ENCODE results near the gene KCNK17. TPM values are rescaled to one million over a fixed set of nuclear protein-coding genes. Genes with fewer than 3 reads are reported as not detected.
A peak's percentile ranks its signal among the peaks of the same experiment; 100 is the strongest.

KCNK17 gene
- total RNA-seq, 1 experiment from 2014 or later, result 1.2 TPM

- peak; percentile 63 for DNase-seq
- H2BK120ac ChIP-seq (ENCODE audit: low read depth, low read length, poor library complexity, severe bottlenecking), result no peak overlapping the region
- H3K9me3 ChIP-seq (ENCODE audit: control insufficient read depth, low read depth, low read length), result no peaks in the 10 kb centered on the region
- no peak overlapping the region for H4K5ac ChIP-seq (ENCODE audit: insufficient read length, low read depth, low read length)
- no peak overlapping the region for H2AFZ ChIP-seq (ENCODE audit: low read length)
- peak overlapping the region; percentile 36 for H3K14ac ChIP-seq (ENCODE audit: insufficient read depth, low read length)
- H3K9ac ChIP-seq (ENCODE audit: extremely low read depth, insufficient read length, low read length), result no peak overlapping the region
- 0 out of 2 replicates have a peak, but pooled peaks cover 1% of the 10 kb centered on the region for H3K27me3 Mint-ChIP-seq (ENCODE audit: low read depth)
- no peaks in the 10 kb centered on the region for H3K4me1 ChIP-seq (ENCODE audit: insufficient read depth, low read length)
- H3K56ac ChIP-seq (ENCODE audit: insufficient read length, low read depth, low read length), result no peak overlapping the region
- peak overlapping the region; percentile 6 for H3K18ac ChIP-seq (ENCODE audit: insufficient read length, low read depth, low read length)
- no peaks in the 10 kb centered on the region for H3K23me2 ChIP-seq (ENCODE audit: insufficient read length, low read depth, low read length, poor library complexity, severe bottlenecking)
- no peak overlapping the region for H2BK5ac ChIP-seq (ENCODE audit: insufficient read length, low read length)
- TF ChIP-seq CTCF (conservative IDR thresholded peaks at IDR 0.05), result no peak
- H3K4me2 ChIP-seq (ENCODE audit: insufficient read depth, insufficient read length, low read length), result no peak overlapping the region
- no peak overlapping the region for H2BK20ac ChIP-seq (ENCODE audit: low read depth, low read length, poor library complexity, severe bottlenecking)
- H3K9me3 Mint-ChIP-seq, result peaks cover 0 to 4% of the 10 kb centered on the region in 2 experiments; a peak in 3 of 5 replicates
- no peak overlapping the region for H3K23ac ChIP-seq (ENCODE audit: insufficient read length, low read depth, low read length)
- H3K4ac ChIP-seq (ENCODE audit: low read depth, low read length), result no peak overlapping the region
- no CpG with 5 or more reads among the region's 7 CpGs for WGBS (ENCODE audit: extremely low coverage, insufficient read length, low lambda C conversion rate)
- no peak overlapping the region for H2BK15ac ChIP-seq (ENCODE audit: low read depth, low read length)
- no peaks in the 10 kb centered on the region for H3K27me3 ChIP-seq (ENCODE audit: insufficient read depth, low read length)
- H4K91ac ChIP-seq (ENCODE audit: insufficient read length, low read depth, low read length), result no peak overlapping the region
- H3K4me3 Mint-ChIP-seq, result no peak overlapping the region
- no peaks in the 10 kb centered on the region for H4K20me1 ChIP-seq (ENCODE audit: control insufficient read depth, insufficient read depth, insufficient read length)
- H4K8ac ChIP-seq (replicated peaks; ENCODE audit: insufficient read length, low read depth, low read length), result no peak overlapping the region
- no peak overlapping the region; a peak in 1 of 7 replicates for H3K27ac Mint-ChIP-seq
- no peaks in the 10 kb centered on the region for H3K79me1 ChIP-seq (ENCODE audit: insufficient read depth, low read depth, low read length, poor library complexity, severe bottlenecking)
- H3T11ph ChIP-seq (ENCODE audit: low read length), result no peak overlapping the region
- no peaks in the 10 kb centered on the region for H3K79me2 ChIP-seq (ENCODE audit: insufficient read depth, low read length)
- H3K27ac ChIP-seq (ENCODE audit: insufficient read length, low read depth, low read length), result no peak overlapping the region
- H2BK12ac ChIP-seq (ENCODE audit: insufficient read length, low read depth, low read length), result no peak overlapping the region
- H2AK5ac ChIP-seq (ENCODE audit: insufficient read length, low read length), result no peak overlapping the region
- peaks cover 0 to 5% (median 0%) of the 10 kb centered on the region in 3 experiments; a peak in 2 of 7 replicates for H3K36me3 Mint-ChIP-seq (ENCODE audit: insufficient read depth in 1 of 3, low read depth in 3 of 3)
- H3K4me1 Mint-ChIP-seq, result peaks cover 25 to 34% of the 10 kb centered on the region in 2 experiments
These were observed 30.6 kb upstream of the KCNK17 start for GRCh38 chr6:39344821-39345280.

Data from H9 (cell line).